Breast epithelium (tissue), 3 donors: ENCODE measurements around the gene PEX5L.

ENCODE experiments used
- POLR2A ChIP-seq: fragments of 450-650 bp; IDR thresholded peaks from one replicate; pipeline ENCODE4 v1.6.1; 2016; ENCODE audit warnings: antibody characterized with exemption, mild to moderate bottlenecking, moderate library complexity
- TF ChIP-seq, protein P1 (sequence below), 3 donors: fragments of 450-650 bp; IDR thresholded peaks; one replicate each; pipeline ENCODE4 v1.5.1; 2016 to 2017; ENCODE audit warnings: antibody characterized with exemption in 3 of 3, mild to moderate bottlenecking in 3 of 3, moderate library complexity in 3 of 3

GRCh38 chr3:179797192-179797591, 239.5 kb downstream of the PEX5L start:
- TF ChIP-seq POLR2A: no peak
- TF ChIP-seq, protein P1, sequence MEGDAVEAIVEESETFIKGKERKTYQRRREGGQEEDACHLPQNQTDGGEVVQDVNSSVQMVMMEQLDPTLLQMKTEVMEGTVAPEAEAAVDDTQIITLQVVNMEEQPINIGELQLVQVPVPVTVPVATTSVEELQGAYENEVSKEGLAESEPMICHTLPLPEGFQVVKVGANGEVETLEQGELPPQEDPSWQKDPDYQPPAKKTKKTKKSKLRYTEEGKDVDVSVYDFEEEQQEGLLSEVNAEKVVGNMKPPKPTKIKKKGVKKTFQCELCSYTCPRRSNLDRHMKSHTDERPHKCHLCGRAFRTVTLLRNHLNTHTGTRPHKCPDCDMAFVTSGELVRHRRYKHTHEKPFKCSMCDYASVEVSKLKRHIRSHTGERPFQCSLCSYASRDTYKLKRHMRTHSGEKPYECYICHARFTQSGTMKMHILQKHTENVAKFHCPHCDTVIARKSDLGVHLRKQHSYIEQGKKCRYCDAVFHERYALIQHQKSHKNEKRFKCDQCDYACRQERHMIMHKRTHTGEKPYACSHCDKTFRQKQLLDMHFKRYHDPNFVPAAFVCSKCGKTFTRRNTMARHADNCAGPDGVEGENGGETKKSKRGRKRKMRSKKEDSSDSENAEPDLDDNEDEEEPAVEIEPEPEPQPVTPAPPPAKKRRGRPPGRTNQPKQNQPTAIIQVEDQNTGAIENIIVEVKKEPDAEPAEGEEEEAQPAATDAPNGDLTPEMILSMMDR (IDR thresholded peaks at IDR 0.05): no peak
